HG02981 (cell line): ENCODE data around the gene RHBDD1.
A peak's percentile ranks its signal among the peaks of the same experiment; 100 is the strongest.
"Not testable (repeated sequence)": the region's sequence is repeated elsewhere in the genome, so short reads cannot be mapped to it uniquely, and the experiment has no call there.

ENCODE experiments used
- ATAC-seq: cut with Tn5 transposase; IDR thresholded peaks from one replicate; pipeline ENCODE4 v1.9.1; 2021; ENCODE audit warnings: mild to moderate bottlenecking, moderate library complexity; ENCODE audit not compliant: unreplicated experiment

Gene RHBDD1

DNA sequence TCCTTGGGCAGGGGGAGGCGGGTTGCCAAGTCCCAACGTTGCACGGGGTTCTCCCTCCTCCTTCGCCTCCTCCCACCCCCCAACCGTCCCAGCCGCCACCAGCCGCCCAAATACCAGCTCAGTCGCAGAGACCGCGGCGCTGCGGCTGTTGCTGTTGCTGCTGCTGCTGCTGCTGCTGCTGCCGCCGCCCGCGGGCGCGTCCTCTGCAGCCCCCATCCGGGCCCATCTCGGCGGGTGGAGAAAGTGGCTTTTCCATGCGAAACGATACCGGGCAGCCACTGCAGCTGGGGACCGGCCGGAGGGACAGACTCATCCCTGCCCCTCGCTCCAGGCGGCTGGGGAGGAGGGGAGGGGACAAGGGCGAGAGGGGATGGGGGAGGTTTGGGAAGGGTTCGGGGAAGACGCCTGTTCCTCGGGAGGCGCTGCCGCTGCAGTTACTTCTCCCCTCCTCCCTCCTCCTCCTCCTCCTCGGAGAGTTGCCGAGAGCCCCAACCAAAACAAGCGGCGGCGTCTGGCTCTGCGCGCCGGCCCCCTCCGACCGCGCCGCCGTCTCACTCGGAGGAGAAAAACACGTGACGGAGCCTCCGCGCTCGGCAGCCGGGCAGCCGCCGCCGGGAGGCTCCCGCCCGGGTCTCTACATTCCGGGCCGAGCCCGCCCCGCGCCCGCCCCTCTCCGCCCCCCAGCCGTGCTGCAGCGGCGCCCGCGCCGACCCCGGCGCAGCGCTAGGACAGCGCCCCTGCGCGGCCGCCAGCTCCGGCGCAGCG is 36.5 kb upstream of the RHBDD1 start, which contains the start of gene IRS1:
TSS of gene IRS1 (minus strand) at position 610 of the 765 bp plus-strand sequence. CDS start 1,082 bp downstream, outside the sequence.
- ATAC-seq: peak; percentile 35

DNA sequence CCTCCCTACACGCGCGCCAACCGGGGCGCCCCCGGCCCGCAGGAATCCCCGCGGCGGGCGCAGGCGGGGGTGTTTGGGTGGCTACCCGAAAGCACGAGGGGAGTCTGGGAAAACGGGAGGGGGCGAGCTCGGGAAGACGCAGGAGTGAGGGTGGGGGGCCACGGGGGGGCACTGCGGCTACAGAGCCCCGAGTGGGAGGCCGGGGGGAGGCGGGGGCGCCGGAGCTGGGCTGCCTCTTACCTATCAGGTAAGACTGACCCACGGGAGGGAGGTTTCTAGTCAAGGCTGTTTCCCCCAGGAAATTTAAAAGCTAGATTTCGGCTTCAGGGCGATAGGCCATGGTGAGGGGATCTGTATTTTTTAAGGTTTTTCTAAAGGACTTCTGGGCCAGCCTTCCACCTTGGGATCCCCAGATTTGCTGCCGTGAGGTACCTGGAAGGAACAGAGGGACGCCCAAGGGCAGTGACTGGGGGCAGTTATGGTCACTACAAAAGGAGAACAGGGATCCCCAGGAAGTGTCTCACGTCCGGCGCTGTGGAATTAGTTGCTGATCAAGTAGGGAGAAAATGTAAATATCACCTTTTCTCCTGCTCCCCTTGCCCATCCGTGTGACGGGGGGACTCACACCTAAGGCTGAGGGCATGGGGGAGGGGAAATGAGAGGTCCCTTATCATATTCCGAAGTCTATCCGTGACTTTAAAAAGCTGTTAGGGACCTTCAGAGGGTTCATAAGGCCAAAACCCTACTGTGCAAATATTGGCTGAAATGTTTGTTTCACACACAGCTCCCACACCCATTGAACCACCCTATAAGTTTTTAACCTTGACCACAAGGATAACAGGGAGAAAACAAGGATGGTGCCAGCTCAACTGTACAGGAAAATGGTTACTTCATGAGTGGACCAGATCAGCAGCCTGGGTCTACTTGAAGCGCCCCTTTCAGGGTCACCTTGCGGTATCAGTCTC is 35.6 kb upstream of the RHBDD1 start:
- no peak for ATAC-seq

DNA sequence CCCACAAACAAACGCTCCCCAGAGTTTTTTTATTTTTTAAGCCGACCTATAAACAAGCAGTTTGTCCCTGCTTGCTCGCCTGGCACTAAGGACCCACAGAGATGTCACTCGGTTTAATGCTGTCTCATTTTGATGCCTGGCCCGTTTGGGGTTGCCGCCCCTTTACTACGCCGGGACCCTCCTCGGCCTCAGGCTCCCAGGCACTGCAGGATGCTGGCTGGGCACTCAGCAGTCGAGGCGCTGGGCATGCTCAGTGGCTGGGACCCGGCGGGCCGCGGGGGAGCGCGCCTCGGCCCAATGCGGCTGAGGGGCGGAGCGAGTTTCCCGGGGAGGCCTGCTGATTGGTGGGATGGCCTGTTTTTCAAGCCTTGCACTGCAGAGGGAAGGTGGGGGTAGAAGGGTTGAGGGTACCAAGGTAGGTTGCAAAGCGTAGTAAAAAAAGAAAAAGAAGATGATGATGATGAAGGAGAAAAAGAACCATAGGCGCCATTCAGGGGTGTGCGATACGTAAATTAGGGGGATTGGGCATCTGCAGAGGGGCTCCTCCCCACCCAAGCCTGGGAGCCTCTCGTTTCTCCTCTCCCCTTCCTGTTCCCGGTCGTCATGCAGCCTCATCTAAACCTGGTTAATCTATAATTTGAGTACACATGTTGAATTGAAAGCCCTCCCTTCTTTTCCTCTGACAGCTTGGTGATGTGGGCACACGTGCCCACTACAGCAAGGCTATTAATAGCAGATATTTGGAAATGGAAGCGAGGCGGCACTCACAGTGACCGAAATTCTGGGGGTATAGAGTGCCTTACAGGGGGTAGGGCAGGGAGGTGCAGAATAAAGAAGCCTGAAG is 34.7 kb upstream of the RHBDD1 start:
- peak; percentile 79 for ATAC-seq

DNA sequence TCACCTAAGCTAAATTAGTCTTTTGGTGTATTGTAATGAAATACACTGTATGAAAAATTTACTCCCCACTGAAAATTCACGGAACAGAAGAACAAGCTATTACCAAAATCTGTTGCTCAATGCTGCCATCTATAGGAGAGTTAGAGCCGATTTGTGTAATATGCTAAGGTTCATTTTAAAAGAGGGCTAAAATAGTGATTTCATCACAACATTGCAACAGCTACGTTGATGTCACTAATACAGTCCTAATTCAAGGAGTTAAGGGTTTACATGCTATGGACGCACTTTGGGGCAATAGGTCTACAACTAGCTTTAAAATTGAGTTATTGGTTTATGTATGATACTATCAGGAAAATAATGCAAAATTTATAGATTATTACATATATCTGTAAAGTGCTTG is 33.3 kb upstream of the RHBDD1 start:
- ATAC-seq: no peak

DNA sequence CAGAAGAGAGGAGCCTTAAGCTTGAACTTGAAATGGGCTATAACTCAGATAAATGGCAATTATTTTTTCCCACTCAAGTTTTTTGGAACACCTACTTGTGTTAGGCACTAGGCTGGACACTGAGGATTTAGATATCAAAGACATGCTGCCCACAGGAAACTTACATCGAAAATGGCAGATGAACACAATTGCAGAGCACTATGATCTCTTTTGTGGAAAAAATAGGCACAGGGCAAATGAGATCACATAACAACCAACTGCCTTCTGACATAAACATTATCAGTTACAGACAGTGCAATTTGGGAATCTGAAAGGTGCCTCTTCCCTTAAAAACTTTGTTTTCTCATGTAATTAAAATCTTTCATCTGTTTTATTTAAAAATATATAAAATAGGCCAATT is 32.4 kb upstream of the RHBDD1 start:
- no peak for ATAC-seq

DNA sequence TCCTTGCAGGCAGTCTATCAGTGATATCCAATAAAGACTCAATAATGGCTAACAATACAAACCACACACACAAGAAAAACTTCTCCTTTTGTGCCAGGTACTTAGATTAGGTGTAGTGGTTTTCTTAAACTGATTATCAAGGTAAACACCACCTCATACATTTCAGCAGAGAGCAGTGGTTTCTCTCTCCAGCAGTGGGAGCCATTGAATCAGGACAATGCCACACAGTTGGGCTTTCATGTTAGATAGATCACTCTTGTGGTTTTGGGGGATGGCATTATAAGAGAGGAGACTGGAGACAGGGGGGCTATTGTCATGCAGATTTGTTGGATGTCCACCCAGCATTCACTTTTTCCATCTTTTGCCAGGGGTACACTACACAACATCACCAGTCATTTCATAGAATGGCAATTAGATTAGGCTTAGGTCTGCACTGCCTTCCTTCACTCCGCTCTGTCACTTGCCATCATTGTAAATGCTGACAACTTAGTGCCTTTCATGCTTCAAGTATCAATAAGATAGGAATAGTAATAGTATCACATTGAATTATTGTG is 22.6 kb upstream of the RHBDD1 start:
- ATAC-seq: no peak

DNA sequence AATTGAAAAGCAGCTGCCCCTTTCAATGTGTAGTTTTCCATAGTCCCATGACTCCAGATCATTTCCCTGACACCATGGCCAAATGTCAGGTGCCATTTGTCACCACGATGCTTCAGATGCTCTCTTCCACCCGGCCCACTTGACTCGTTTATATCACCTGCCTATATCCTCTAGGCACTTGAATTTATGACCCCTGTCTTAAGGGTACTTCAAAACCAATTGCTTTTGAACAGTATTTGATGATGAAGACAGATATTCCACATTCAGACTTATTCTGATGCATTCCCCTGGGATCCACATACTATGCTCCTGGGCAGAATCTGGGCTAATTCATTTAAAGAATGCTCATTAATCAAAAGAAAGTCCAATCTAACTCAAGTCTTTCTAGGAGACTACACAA is 16.9 kb upstream of the RHBDD1 start:
- no peak for ATAC-seq

- ATAC-seq: no peak
These were observed 10.8 kb upstream of the RHBDD1 start for GRCh38 chr2:226825056-226825455.

- no peak for ATAC-seq
These were observed 7.7 kb upstream of the RHBDD1 start for GRCh38 chr2:226828191-226828590.

- no peak for ATAC-seq
These were observed 5.9 kb upstream of the RHBDD1 start for GRCh38 chr2:226829721-226830631.

DNA sequence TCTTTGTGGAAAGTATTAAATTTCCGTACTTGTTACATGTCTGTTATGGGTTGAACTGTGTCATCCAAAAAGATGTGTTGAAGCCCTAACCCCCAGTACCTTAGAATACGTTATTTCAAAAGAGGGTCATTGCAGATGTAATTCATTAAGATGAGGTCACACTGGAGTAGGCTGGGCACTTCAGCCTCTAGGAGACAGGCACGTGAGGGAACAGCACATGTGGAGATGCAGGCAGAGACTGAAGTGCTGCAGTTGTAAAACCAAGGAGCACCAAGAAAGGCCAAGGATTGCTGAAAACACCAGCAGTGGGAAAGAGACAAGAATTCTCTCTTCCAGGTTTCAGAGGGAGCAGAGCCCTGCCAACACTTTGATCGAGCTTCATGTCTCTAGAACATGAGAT is 4.6 kb upstream of the RHBDD1 start:
- no peak for ATAC-seq

GRCh38 chr2:226832061-226832460 is 3.8 kb upstream of the RHBDD1 start:
- no peak for ATAC-seq

- ATAC-seq: not testable (repeated sequence)
These were observed 974 bp upstream of the RHBDD1 start for GRCh38 chr2:226834880-226835279.

DNA sequence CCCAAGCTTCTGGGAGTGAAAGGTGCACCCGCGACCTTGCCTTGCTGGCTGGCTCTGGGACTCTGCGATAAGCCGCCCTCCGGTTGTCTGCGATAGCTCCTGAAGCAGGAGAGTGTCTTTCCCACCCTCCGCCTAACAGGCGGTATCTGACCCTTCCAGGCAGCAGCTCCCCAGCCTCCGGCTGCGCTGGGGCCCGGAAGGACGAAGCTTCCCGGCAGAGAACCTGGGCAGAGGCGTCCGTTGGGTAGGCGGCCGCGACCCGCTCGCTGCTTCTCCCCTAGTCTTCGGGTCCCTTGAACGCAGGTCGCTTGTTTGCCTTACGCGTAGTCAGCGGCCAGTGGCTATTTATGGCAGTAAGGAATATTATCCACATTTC is 446 bp upstream of the RHBDD1 start:
- peak; percentile 9 for ATAC-seq

- ATAC-seq: peak; percentile 7
These were observed 663 bp downstream of the RHBDD1 start for GRCh38 chr2:226836548-226836885.

DNA sequence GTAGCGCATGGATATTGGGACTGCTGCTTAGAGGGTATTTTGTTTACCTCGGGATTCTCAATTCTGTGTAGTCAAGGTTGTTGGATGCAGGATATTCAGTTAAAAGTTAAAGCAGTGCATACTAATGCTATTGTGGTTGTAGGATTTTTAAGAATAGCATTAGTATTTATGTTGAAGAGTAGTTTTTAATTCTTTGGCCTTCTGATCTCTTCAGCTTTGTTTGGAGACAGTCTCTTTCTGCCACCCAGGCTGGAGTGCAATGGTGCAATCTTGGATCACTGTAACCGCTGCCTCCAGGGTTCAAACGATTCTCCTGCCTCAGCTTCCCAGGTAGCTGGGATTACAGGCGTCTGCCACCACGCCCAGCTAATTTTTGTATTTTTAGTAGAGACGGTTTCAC is 1.5 kb downstream of the RHBDD1 start:
- no peak for ATAC-seq

GRCh38 chr2:226837787-226838603 is 2.1 kb downstream of the RHBDD1 start:
- no peak for ATAC-seq

DNA sequence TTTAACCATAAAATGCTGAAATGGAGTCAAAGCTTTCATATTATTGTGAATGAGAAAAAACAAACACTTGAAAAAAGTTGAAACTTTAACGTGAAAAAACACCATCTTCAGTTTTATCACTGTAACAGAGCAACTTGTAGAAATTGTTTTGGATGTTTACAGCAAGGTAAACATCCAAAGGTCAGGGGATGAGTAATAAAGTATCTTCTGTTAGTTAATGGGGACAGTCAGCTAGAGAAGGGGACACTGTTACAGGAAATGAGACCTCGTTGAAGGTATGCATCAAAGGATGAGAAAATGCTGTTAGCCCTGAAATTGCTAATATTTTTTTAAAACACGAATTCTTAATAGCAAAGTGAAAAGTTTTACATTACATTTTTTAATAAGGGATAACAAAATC is 2.9 kb downstream of the RHBDD1 start:
- no peak for ATAC-seq

GRCh38 chr2:226839161-226839560 is 3.3 kb downstream of the RHBDD1 start:
- no peak for ATAC-seq
